Vagina (tissue), 2 donors: Measurements from ENCODE around the gene MXD3.

Experiments used
- CTCF ChIP-seq, 3 experiments: fragments of 450-650 bp in 2 of 3; fragments of 200-600 bp in 1 of 3; sonication (generic) in 1 of 3; IDR thresholded peaks; one replicate each; pipeline ENCODE4 v1.5.1; 2017 to 2019; ENCODE audit warnings: antibody characterized with exemption in 3 of 3, mild to moderate bottlenecking in 2 of 3, moderate library complexity in 2 of 3
- POLR2A ChIP-seq, 2 donors: fragments of 450-650 bp; IDR thresholded peaks; one replicate each; pipeline ENCODE4 v1.6.1; 2017; ENCODE audit warnings: antibody characterized with exemption in 2 of 2, mild to moderate bottlenecking in 2 of 2, moderate library complexity in 2 of 2
- POLR2AphosphoS5 ChIP-seq, 2 donors: sonication (generic); formaldehyde crosslinking; IDR thresholded peaks; one replicate each; pipeline ENCODE4 v1.9.0; 2017; ENCODE audit warnings: antibody characterized with exemption in 2 of 2, mild to moderate bottlenecking in 2 of 2, low read depth in 1 of 2; ENCODE audit not compliant: insufficient read depth in 1 of 2

GRCh38 chr5:177296581-177296980, 15.1 kb downstream of the MXD3 start:
- no peak for TF ChIP-seq CTCF (IDR thresholded peaks at IDR 0.05)
- no peak for TF ChIP-seq POLR2AphosphoS5 (IDR thresholded peaks at IDR 0.05; ENCODE audit: insufficient read depth in 1 of 2, low read depth in 1 of 2)
- TF ChIP-seq POLR2A (IDR thresholded peaks at IDR 0.05): no peak
